IMR-90 (cell line): ENCODE results near the gene CEMIP2. TPM values are rescaled to one million over a fixed set of nuclear protein-coding genes. Genes with fewer than 3 reads are reported as not detected.

ENCODE experiments used
- ATAC-seq: fragments of 200-7000 bp; cut with Tn5 transposase; 2 replicates; pipeline ENCODE4 v1.9.1; 2020; ENCODE audit warnings: low read depth, mild to moderate bottlenecking, moderate library complexity
- BruUV-seq: library from RNA; stranded (reverse); fragments of 400-500 nt; replicated peaks from 2 replicates; lab custom pipeline; 2021; lab: Mats Ljungman, UMichigan
- CTCF ChIA-PET: fragments of 300-600 bp; formaldehyde crosslinking; extraction: SDS; loops from one replicate; lab custom pipeline; 2021; ENCODE audit warnings: antibody characterized with exemption; lab: Yijun Ruan, JAX
- POLR2A ChIA-PET: fragments of 300-600 bp; sonication (Branson Sonifier 250); formaldehyde crosslinking; loops from one replicate; lab custom pipeline; 2022; ENCODE audit warnings: antibody characterized with exemption; ENCODE audit not compliant: unreplicated experiment; lab: Charles Lee
- DNase-seq: peaks from one replicate; pipeline ENCODE4 v3.0.0; 2013
- H2AFZ ChIP-seq: replicated peaks from 2 replicates; pipeline ENCODE3; 2013; ENCODE audit warnings: low read length, mild to moderate bottlenecking; ENCODE audit not compliant: poor library complexity
- H2AK5ac ChIP-seq: 2 replicates; pipeline ENCODE4 v1.6.1; 2013; ENCODE audit warnings: low read depth, low read length, inconsistent platforms
- H2AK9ac ChIP-seq: replicated peaks from 2 replicates; pipeline ENCODE3; 2013; ENCODE audit warnings: mild to moderate bottlenecking, low read depth, low read length, moderate library complexity; ENCODE audit not compliant: poor library complexity
- H2BK120ac ChIP-seq: 2 replicates; pipeline ENCODE4 v1.6.1; 2013; ENCODE audit warnings: low read depth, low read length, inconsistent platforms
- H2BK15ac ChIP-seq: 3 replicates; pipeline ENCODE4 v1.6.1; 2013; ENCODE audit warnings: low read depth, low read length, inconsistent platforms
- H2BK20ac ChIP-seq: 2 replicates; pipeline ENCODE4 v1.6.1; 2013; ENCODE audit warnings: low read depth, mild to moderate bottlenecking, inconsistent platforms, low read length, moderate library complexity
- H2BK5ac ChIP-seq: 2 replicates; pipeline ENCODE4 v1.6.1; 2013; ENCODE audit warnings: mild to moderate bottlenecking, low read depth, low read length, inconsistent platforms; ENCODE audit not compliant: poor library complexity, severe bottlenecking
- H3K14ac ChIP-seq: replicated peaks from 2 replicates; pipeline ENCODE4 v1.6.1; 2013; ENCODE audit warnings: low read depth, low read length, inconsistent platforms
- H3K18ac ChIP-seq: 2 replicates; pipeline ENCODE4 v1.6.1; 2013; ENCODE audit warnings: low read depth, low read length, control low read depth
- H3K23ac ChIP-seq: 2 replicates; pipeline ENCODE4 v1.6.1; 2013; ENCODE audit warnings: low read depth, low read length, inconsistent platforms
- H3K27ac ChIP-seq: 2 replicates; pipeline ENCODE4 v1.5.1; 2013; ENCODE audit warnings: mild to moderate bottlenecking, control low read depth, low read length; ENCODE audit not compliant: insufficient read depth
- H3K27me3 ChIP-seq: 2 replicates; pipeline ENCODE4 v1.6.1; 2013; ENCODE audit warnings: low read length; ENCODE audit not compliant: control insufficient read depth, insufficient read depth
- H3K36me3 ChIP-seq: 2 replicates; pipeline ENCODE4 v1.6.1; 2013; ENCODE audit warnings: low read length, mixed read lengths; ENCODE audit not compliant: control insufficient read depth, insufficient read depth
- H3K4ac ChIP-seq: 2 replicates; pipeline ENCODE4 v1.6.1; 2013; ENCODE audit warnings: low read depth, low read length, inconsistent platforms
- H3K4me1 ChIP-seq: 2 replicates; pipeline ENCODE4 v1.6.1; 2013; ENCODE audit warnings: low read length, mixed read lengths; ENCODE audit not compliant: control insufficient read depth, insufficient read depth
- H3K4me2 ChIP-seq: 2 replicates; pipeline ENCODE4 v1.6.1; 2013; ENCODE audit warnings: low read depth, mild to moderate bottlenecking, control low read depth, low read length, moderate library complexity
- H3K4me3 ChIP-seq: 2 replicates; pipeline ENCODE4 v1.5.1; 2013; ENCODE audit warnings: low read depth, mild to moderate bottlenecking, control low read depth, low read length, moderate library complexity; ENCODE audit not compliant: insufficient read depth
- H3K56ac ChIP-seq: 2 replicates; pipeline ENCODE4 v1.6.1; 2013; ENCODE audit warnings: low read length, inconsistent platforms; ENCODE audit not compliant: insufficient read depth; ENCODE audit errors: extremely low read depth
- H3K79me1 ChIP-seq, 2 experiments: 2 replicates each; pipeline ENCODE4 v1.6.1; 2013; ENCODE audit warnings: low read length in 2 of 2, inconsistent platforms in 1 of 2, low read depth in 1 of 2
- H3K9ac ChIP-seq: 2 replicates; pipeline ENCODE4 v1.6.1; 2013; ENCODE audit warnings: low read depth, low read length, control low read depth
- H3K9me1 ChIP-seq: 2 replicates; pipeline ENCODE4 v1.6.1; 2013; ENCODE audit warnings: low read length, inconsistent platforms; ENCODE audit not compliant: insufficient read depth
- H3K9me3 ChIP-seq: 2 replicates; pipeline ENCODE4 v1.6.1; 2013; ENCODE audit warnings: low read length; ENCODE audit not compliant: control insufficient read depth, insufficient read depth
- H4K20me1 ChIP-seq: 2 replicates; pipeline ENCODE4 v1.6.1; 2013; ENCODE audit warnings: low read length, inconsistent platforms; ENCODE audit not compliant: insufficient read depth
- H4K5ac ChIP-seq: 2 replicates; pipeline ENCODE4 v1.6.1; 2013; ENCODE audit warnings: mild to moderate bottlenecking, low read depth, low read length, control low read depth
- H4K8ac ChIP-seq, 2 experiments: 2 replicates each; pipeline ENCODE4 v1.6.1; 2013; ENCODE audit warnings: low read depth in 2 of 2, low read length in 2 of 2, control low read depth in 1 of 2, inconsistent platforms in 1 of 2
- H4K91ac ChIP-seq: 2 replicates; pipeline ENCODE4 v1.6.1; 2013; ENCODE audit warnings: low read depth, low read length, inconsistent platforms; ENCODE audit not compliant: insufficient read depth
- FOS ChIP-seq: fragments of 150-350 bp; IDR thresholded peaks from 2 replicates; pipeline ENCODE4 v1.6.1; 2016; ENCODE audit warnings: low read depth, low read length
- NFE2L2 ChIP-seq: fragments of 150-350 bp; IDR thresholded peaks from 2 replicates; pipeline ENCODE4 v1.6.1; 2016; ENCODE audit warnings: low read depth, mild to moderate bottlenecking, low read length
- WGBS, 2 experiments: methylation state at CpG; one replicate each; pipeline versions ENCODE4 v1.1.5 to v1.1.7; 2013; ENCODE audit warnings: missing lambda C conversion rate in 2 of 2; ENCODE audit not compliant: insufficient read length in 1 of 2; ENCODE audit errors: extremely low coverage in 2 of 2; 5-methylcytosine and 5-hydroxymethylcytosine counted together
- dilution Hi-C: fragments of 300-500 bp; cut with HindIII; formaldehyde crosslinking; loops from one replicate; pipeline ENCODE4 v1.14.3; 2018; ENCODE audit warnings: low sequenced_read_pairs; ENCODE audit not compliant: unreplicated experiment
- in situ Hi-C: fragments of 300-500 bp; cut with MboI; formaldehyde crosslinking; loops from 3 replicates; pipeline ENCODE4 v1.14.3; 2019; ENCODE audit warnings: low sequenced_read_pairs, inconsistent platforms, mixed read lengths
- intact Hi-C: fragments of 100-400 bp; cut with micrococcal nuclease; formaldehyde crosslinking; loops from 2 replicates; pipeline ENCODE4 v1.10.0; 2022
- polyA plus RNA-seq, 3 experiments: library from polyadenylated mRNA; depleted of rRNA; stranded (reverse); fragments of >200 nt; gene quantifications; 2 replicates each; pipeline ENCODE4 v1.2.3, GENCODE V29; 2012; ENCODE audit warnings: low replicate concordance in 1 of 3
- total RNA-seq: library from RNA; depleted of rRNA; stranded (reverse); fragments of >200 nt; gene quantifications from 2 replicates; pipeline ENCODE4 v1.2.3, GENCODE V29; 2012

The CEMIP2 gene
- total and polyA plus RNA-seq, 2 of the 4 experiments (the other 2 are of a cell fraction), result 65.2 to 67.4 TPM

DNA sequence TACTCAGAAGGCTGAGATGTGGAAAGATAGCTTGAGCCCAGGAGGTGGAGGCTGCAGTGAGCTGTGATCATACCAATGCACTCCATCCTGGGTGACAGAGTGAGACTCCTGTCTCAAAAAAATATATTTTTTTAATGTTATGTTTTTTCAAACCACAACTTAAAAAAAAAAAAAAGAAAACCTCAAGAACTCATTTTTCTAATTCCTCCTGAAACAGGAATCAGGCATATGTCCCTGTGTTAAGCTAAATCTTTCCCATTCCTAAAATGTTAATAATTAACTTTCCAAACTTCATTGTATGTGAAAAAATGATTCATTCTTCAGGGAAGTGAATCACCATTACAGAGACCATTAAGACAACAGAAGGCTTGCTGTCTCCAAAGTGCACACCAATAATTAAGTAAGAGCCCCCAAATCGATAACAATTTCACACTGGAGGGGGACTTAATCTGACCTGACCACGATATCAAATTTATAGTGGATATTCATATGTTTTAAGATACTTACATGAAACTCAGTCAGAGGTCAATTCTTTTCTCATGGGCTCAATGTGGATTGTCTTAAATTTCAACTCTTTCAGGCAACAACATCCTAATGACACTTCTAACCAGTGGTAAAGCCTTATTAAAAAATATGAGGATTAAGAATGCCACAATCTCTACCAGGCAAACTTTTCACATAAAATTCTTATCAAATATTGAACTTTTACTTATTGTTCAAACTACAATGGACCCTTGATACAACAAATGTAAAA is 5.2 kb downstream of the CEMIP2 start:
- Histone ChIP-seq H2BK20ac (no peak overlapping the region), H2AK9ac (no peak overlapping the region), H2AK5ac (no peak overlapping the region), H4K8ac (peak overlapping the region in 1 of 2 experiments; percentile 20; a peak in 1 of 4 replicates), H2BK15ac (no peak overlapping the region), H3K4ac (peak overlapping the region; percentile 64), H3K9me3 (no peaks in the 10 kb centered on the region), H2AFZ (no peak overlapping the region), H3K14ac (no peak overlapping the region), H2BK120ac (peak overlapping the region; percentile 31), H2BK5ac (peak overlapping the region; percentile 81), H3K23ac (no peak overlapping the region), H3K79me1 (peaks cover 8 to 60% of the 10 kb centered on the region in 2 experiments; a peak in 3 of 4 replicates), H4K5ac (no peak overlapping the region), H4K91ac (no peak overlapping the region), H3K4me1 (peaks cover 17% of the 10 kb centered on the region), H3K4me3 (no peak overlapping the region), H3K9ac (no peak overlapping the region), H3K56ac (no peak overlapping the region), H3K36me3 (no peaks in the 10 kb centered on the region), H3K4me2 (peak overlapping the region; percentile 25), H3K9me1 (peaks cover 17% of the 10 kb centered on the region), H3K27ac (peak overlapping the region; percentile 75), H3K27me3 (no peaks in the 10 kb centered on the region), H4K20me1 (peaks cover 49% of the 10 kb centered on the region), H3K18ac (0 out of 2 replicates have a peak overlapping the region, but pooled peaks have one; percentile 25)
- ChIA-PET CTCF (interaction anchor here (0.7 to 1.2 kb wide), 2 partner anchors 11 to 46 kb away, joined by 4 to 5 read pairs; no protein-coding TSS in a partner anchor), POLR2A (interaction anchor here (0.5 to 0.7 kb wide), 2 partner anchors 158 to 385 kb away, joined by 3 to 6 read pairs; no protein-coding TSS in a partner anchor)
- BruUV-seq, result no TSS peak
- ATAC-seq (peak; percentile 48), DNase-seq (peak; percentile 84)
- dilution Hi-C loops, result no loop called here
- no CpG with 5 or more reads among the region's 2 CpGs for WGBS, 2 experiments
- intact Hi-C loops, result loop anchor here (2.0 to 10.0 kb wide), 2 partner anchors 40 to 808 kb away; no protein-coding TSS in a partner anchor
- in situ Hi-C loops, result no loop called here
- TF ChIP-seq NFE2L2, result no peak
- TF ChIP-seq FOS, result peak; percentile 45
